ENCODE results near the gene RAB31.
"Not testable (repeated sequence)": the region's sequence is repeated elsewhere in the genome, so short reads cannot be mapped to it uniquely, and the experiment has no call there.

Gene RAB31

GRCh38 chr18:9762526-9762925 lies 54.4 kb downstream of the RAB31 start:
- DNase-seq: peak; percentile 76 to 85

- DNase-seq: no peak
Measured at GRCh38 chr18:9763157-9763556, 55.1 kb downstream of the RAB31 start.

- DNase-seq: no peak
Measured at GRCh38 chr18:9764011-9764481, 55.9 kb downstream of the RAB31 start.

GRCh38 chr18:9765501-9765900 lies 57.4 kb downstream of the RAB31 start:
- no peak for DNase-seq

GRCh38 chr18:9766076-9766481 lies 58.0 kb downstream of the RAB31 start:
- peak; percentile 11 to 39 for DNase-seq

- DNase-seq: no peak
Measured at GRCh38 chr18:9766740-9767139, 58.6 kb downstream of the RAB31 start.

GRCh38 chr18:9768071-9768691 lies 60.1 kb downstream of the RAB31 start:
- DNase-seq: not testable (repeated sequence)

GRCh38 chr18:9770111-9770510 lies 62.0 kb downstream of the RAB31 start:
- DNase-seq: not testable (repeated sequence)

- DNase-seq: peak; percentile 86 to 93
Measured at GRCh38 chr18:9771261-9771976, 63.3 kb downstream of the RAB31 start.

- DNase-seq: no peak
Measured at GRCh38 chr18:9771977-9772660, 64.0 kb downstream of the RAB31 start.

GRCh38 chr18:9772847-9773677 lies 65.0 kb downstream of the RAB31 start:
- no peak for DNase-seq

GRCh38 chr18:9774150-9774549 lies 66.0 kb downstream of the RAB31 start:
- no peak for DNase-seq

- peak; percentile 79 to 89 for DNase-seq
Measured at GRCh38 chr18:9775178-9775577, 67.1 kb downstream of the RAB31 start.

- peak; percentile 77 to 78 for DNase-seq
Measured at GRCh38 chr18:9779630-9780029, 71.5 kb downstream of the RAB31 start.

- DNase-seq: peak; percentile 92 to 95
Measured at GRCh38 chr18:9782073-9782857, 74.2 kb downstream of the RAB31 start.

GRCh38 chr18:9786631-9787030 lies 78.5 kb downstream of the RAB31 start:
- DNase-seq: no peak

- no peak for DNase-seq
Measured at GRCh38 chr18:9787036-9787435, 78.9 kb downstream of the RAB31 start.

GRCh38 chr18:9787712-9788111 lies 79.6 kb downstream of the RAB31 start:
- DNase-seq: no peak

- no peak for DNase-seq
Measured at GRCh38 chr18:9788140-9788539, 80.0 kb downstream of the RAB31 start.

GRCh38 chr18:9788860-9789259 lies 80.8 kb downstream of the RAB31 start:
- DNase-seq: no peak

GRCh38 chr18:9790261-9790660 lies 82.2 kb downstream of the RAB31 start:
- DNase-seq: no peak

- DNase-seq: no peak
Measured at GRCh38 chr18:9791991-9792390, 83.9 kb downstream of the RAB31 start.
